HepG2 (cell line): ENCODE results near the gene PTK7. TPM values are rescaled to one million over a fixed set of nuclear protein-coding genes. Genes with fewer than 3 reads are reported as not detected.
A peak's percentile ranks its signal among the peaks of the same experiment; 100 is the strongest.

Experiments
- ERF ChIP-seq: IDR thresholded peaks from 2 replicates; pipeline ENCODE4 v1.6.1; 2018; ENCODE audit warnings: missing biosample characterization, missing genetic modification reagents
- GATA4 ChIP-seq: sonication (generic); IDR thresholded peaks from 2 replicates; pipeline ENCODE4 v1.6.1; 2016; ENCODE audit warnings: antibody characterized with exemption, low read depth, borderline replicate concordance
- HMG20A ChIP-seq: IDR thresholded peaks from 2 replicates; pipeline ENCODE4 v1.6.1; 2016; ENCODE audit warnings: borderline replicate concordance
- KAT8 ChIP-seq: IDR thresholded peaks from 2 replicates; pipeline ENCODE4 v1.6.1; 2016; ENCODE audit warnings: missing genetic modification reagents, missing compliant biosample characterization
- KLF13 ChIP-seq: sonication (generic); formaldehyde crosslinking; IDR thresholded peaks from 2 replicates; pipeline ENCODE4 v1.4.0; 2020; ENCODE audit warnings: mild to moderate bottlenecking, missing genetic modification reagents
- NR0B2 ChIP-seq: sonication (generic); formaldehyde crosslinking; IDR thresholded peaks from 2 replicates; pipeline ENCODE4 v1.4.0; 2020; ENCODE audit warnings: mild to moderate bottlenecking, missing genetic modification reagents
- NR2C2 ChIP-seq: sonication (generic); formaldehyde crosslinking; IDR thresholded peaks from 2 replicates; pipeline ENCODE4 v1.4.0; 2020; ENCODE audit warnings: missing genetic modification reagents, mild to moderate bottlenecking, moderate library complexity, borderline replicate concordance
- NR3C1 ChIP-seq: sonication (generic); formaldehyde crosslinking; IDR thresholded peaks from 2 replicates; pipeline ENCODE4 v1.4.0; 2020; ENCODE audit warnings: missing genetic modification reagents
- PRMT3 ChIP-seq: sonication (generic); formaldehyde crosslinking; IDR thresholded peaks from 2 replicates; pipeline ENCODE4 v1.8.1; 2022; ENCODE audit warnings: low read depth, mild to moderate bottlenecking, moderate library complexity, missing genetic modification reagents, borderline replicate concordance
- SIX4 ChIP-seq: sonication (generic); formaldehyde crosslinking; IDR thresholded peaks from 2 replicates; pipeline ENCODE4 v1.4.0; 2020; ENCODE audit warnings: missing genetic modification reagents
- SP5 ChIP-seq: IDR thresholded peaks from 2 replicates; pipeline ENCODE4 v1.6.1; 2016; ENCODE audit warnings: low read depth, borderline replicate concordance
- SPEN ChIP-seq: sonication (generic); formaldehyde crosslinking; IDR thresholded peaks from 2 replicates; pipeline ENCODE4 v1.5.1; 2020; ENCODE audit warnings: low read depth, mild to moderate bottlenecking, missing genetic modification reagents
- THAP11 ChIP-seq: IDR thresholded peaks from 2 replicates; pipeline ENCODE4 v1.6.1; 2016; ENCODE audit warnings: missing biosample characterization, missing genetic modification reagents
- THRA ChIP-seq: sonication (generic); formaldehyde crosslinking; IDR thresholded peaks from 2 replicates; pipeline ENCODE4 v1.4.0; 2020; ENCODE audit warnings: missing genetic modification reagents, borderline replicate concordance
- XRCC5 ChIP-seq: fragments of 200-400 bp; formaldehyde crosslinking; optimal IDR thresholded peaks from 2 replicates; pipeline ENCODE3; 2017; ENCODE audit warnings: mild to moderate bottlenecking, low read length
- ZBTB7B ChIP-seq: sonication (generic); formaldehyde crosslinking; IDR thresholded peaks from 2 replicates; pipeline ENCODE4 v1.4.0; 2020; ENCODE audit warnings: missing genetic modification reagents
- ZFP36L2 ChIP-seq: sonication (generic); formaldehyde crosslinking; IDR thresholded peaks from 2 replicates; pipeline ENCODE4 v1.4.0; 2020; ENCODE audit warnings: missing genetic modification reagents
- ZNF235 ChIP-seq: sonication (generic); formaldehyde crosslinking; IDR thresholded peaks from 2 replicates; pipeline ENCODE4 v1.8.1; 2023; ENCODE audit warnings: mild to moderate bottlenecking, missing genetic modification reagents, borderline replicate concordance
- ZNF331 ChIP-seq: sonication (generic); formaldehyde crosslinking; IDR thresholded peaks from 2 replicates; pipeline ENCODE4 v1.4.0; 2020; ENCODE audit warnings: missing genetic modification reagents
- ZNF343 ChIP-seq: sonication (generic); formaldehyde crosslinking; IDR thresholded peaks from 2 replicates; pipeline ENCODE4 v1.4.0; 2020; ENCODE audit warnings: mild to moderate bottlenecking, missing genetic modification reagents
- ZNF589 ChIP-seq: sonication (generic); formaldehyde crosslinking; conservative IDR thresholded peaks from 2 replicates; pipeline ENCODE4 v1.8.0; 2022; ENCODE audit warnings: mild to moderate bottlenecking, moderate library complexity, missing genetic modification reagents
- ZNF7 ChIP-seq: IDR thresholded peaks from 2 replicates; pipeline ENCODE4 v1.6.1; 2016; ENCODE audit warnings: missing biosample characterization, missing genetic modification reagents
- ZNF709 ChIP-seq: sonication (generic); formaldehyde crosslinking; IDR thresholded peaks from 2 replicates; pipeline ENCODE4 v1.5.0; 2020; ENCODE audit warnings: mild to moderate bottlenecking, missing genetic modification reagents
- ZNF749 ChIP-seq: sonication (generic); formaldehyde crosslinking; IDR thresholded peaks from 2 replicates; pipeline ENCODE4 v1.8.0; 2022; ENCODE audit warnings: mild to moderate bottlenecking, missing genetic modification reagents, moderate library complexity, borderline replicate concordance
- ZNF768 ChIP-seq: sonication (generic); formaldehyde crosslinking; IDR thresholded peaks from 2 replicates; pipeline ENCODE4 v1.4.0; 2020; ENCODE audit warnings: missing genetic modification reagents
- ZNF800 ChIP-seq: sonication (generic); formaldehyde crosslinking; IDR thresholded peaks from 2 replicates; pipeline ENCODE4 v1.4.0; 2020; ENCODE audit warnings: missing genetic modification reagents
- polyA plus RNA-seq, 8 experiments: library from polyadenylated mRNA; depleted of rRNA in 3 of 8; stranded (reverse) in 7 of 8; unstranded in 1 of 8; fragments of >200 nt; fragmentation: Illumina TruSeq in 4 of 8; extraction: Trizol in 4 of 8; gene quantifications; 2 replicates each; pipeline versions ENCODE4 v1.2.1 to v1.2.3, GENCODE V29; 2011 to 2016; ENCODE audit warnings: low read depth in 4 of 8, missing spikeins in 1 of 8, mixed read lengths in 1 of 8; ENCODE audit not compliant: insufficient read depth in 1 of 8
- total RNA-seq, 5 experiments: library from RNA; depleted of rRNA; stranded (reverse); fragments of >200 nt; fragmentation: Illumina TruSeq; extraction: Trizol; gene quantifications; 2 replicates each; pipeline ENCODE4 v1.2.3, GENCODE V29; 2016; ENCODE audit warnings: low read depth in 1 of 5
- TF ChIP-seq, protein P1 (sequence below): fragments of 450-650 bp; IDR thresholded peaks from 2 replicates; pipeline ENCODE4 v1.6.1; 2017

The PTK7 gene
- total and polyA plus RNA-seq, 2 of the 13 experiments (the other 11 are each of a cell fraction or from before 2014, with no cell fraction given), result 98.5 to 99.8 TPM

DNA sequence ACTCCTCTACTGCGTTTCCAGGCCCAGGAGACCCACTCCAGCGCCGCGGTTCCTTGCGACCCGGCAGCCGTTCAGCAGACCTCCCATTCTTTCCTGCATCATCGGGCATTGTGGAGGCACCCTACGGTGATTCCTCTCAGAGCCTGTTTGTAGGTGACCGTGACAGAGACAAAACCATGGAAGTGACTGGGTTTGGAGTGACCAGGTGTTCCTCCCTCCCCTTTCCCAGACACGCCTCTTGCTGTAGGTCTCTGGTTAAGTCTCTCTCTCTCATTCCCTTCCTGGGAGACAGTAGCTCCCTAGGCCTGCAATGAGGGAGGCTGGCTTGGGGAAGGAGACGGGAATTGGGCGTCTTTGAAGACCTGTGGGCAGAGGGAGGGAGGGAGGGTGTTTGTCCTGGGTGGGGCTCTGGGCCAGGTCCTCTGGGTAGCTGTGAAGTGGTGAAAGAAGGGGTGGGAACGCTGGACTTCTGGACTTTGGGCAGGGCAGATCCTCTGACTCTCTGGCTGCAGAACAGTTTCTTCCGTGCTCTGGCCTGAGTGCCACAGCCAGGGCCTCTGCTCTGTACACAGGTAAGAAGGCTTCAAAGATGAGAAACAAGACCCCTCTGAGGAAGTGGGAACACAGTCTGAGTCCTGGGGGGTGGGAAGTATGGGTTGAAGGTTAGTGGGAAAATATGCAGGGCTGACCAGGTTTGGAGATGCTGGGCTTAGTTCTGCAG, 15.9 kb upstream of the PTK7 start (continued):
- TF ChIP-seq HMG20A (CRISPR knock-in tag) (0 out of 2 replicates have a peak, but pooled peaks have one; percentile 38), ZNF768 (peak; percentile 28; the same call in 1 of the 2 replicates), ZNF235 (CRISPR knock-in tag) (0 out of 2 replicates have a peak, but pooled peaks have one; percentile 53), PRMT3 (CRISPR knock-in tag) (no peak), GATA4 (0 out of 2 replicates have a peak, but pooled peaks have one; percentile 45), ZNF7 (CRISPR knock-in tag) (no peak), SP5 (CRISPR knock-in tag) (peak; percentile 98), ZNF800 (0 out of 2 replicates have a peak, but pooled peaks have one; percentile 16), NR0B2 (CRISPR knock-in tag) (no peak), ZNF343 (CRISPR knock-in tag) (peak; percentile 74; the same call in 1 of the 2 replicates), THRA (peak; percentile 33; the same call in 1 of the 2 replicates), ZNF709 (CRISPR knock-in tag) (0 out of 2 replicates have a peak, but pooled peaks have one; percentile 24), SIX4 (CRISPR knock-in tag) (peak; percentile 71), KLF13 (no peak), XRCC5 (peak; percentile 78), NR3C1 (CRISPR knock-in tag) (no peak), KAT8 (CRISPR knock-in tag) (peak; percentile 68), ZBTB7B (CRISPR knock-in tag) (peak; percentile 85; the same call in 1 of the 2 replicates), ZNF749 (CRISPR knock-in tag) (0 out of 2 replicates have a peak, but pooled peaks have one; percentile 24), THAP11 (CRISPR knock-in tag) (peak; percentile 19; the same call in 1 of the 2 replicates), ZNF331 (CRISPR knock-in tag) (peak; percentile 80), SPEN (CRISPR knock-in tag) (peak; percentile 88), NR2C2 (peak; percentile 15), ERF (CRISPR knock-in tag) (peak; percentile 65), ZNF589 (CRISPR knock-in tag) (0 out of 2 replicates have a peak, but pooled peaks have one; percentile 58), ZFP36L2 (CRISPR knock-in tag) (no peak)
- TF ChIP-seq, protein P1, sequence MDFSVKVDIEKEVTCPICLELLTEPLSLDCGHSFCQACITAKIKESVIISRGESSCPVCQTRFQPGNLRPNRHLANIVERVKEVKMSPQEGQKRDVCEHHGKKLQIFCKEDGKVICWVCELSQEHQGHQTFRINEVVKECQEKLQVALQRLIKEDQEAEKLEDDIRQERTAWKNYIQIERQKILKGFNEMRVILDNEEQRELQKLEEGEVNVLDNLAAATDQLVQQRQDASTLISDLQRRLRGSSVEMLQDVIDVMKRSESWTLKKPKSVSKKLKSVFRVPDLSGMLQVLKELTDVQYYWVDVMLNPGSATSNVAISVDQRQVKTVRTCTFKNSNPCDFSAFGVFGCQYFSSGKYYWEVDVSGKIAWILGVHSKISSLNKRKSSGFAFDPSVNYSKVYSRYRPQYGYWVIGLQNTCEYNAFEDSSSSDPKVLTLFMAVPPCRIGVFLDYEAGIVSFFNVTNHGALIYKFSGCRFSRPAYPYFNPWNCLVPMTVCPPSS, result no peak
